HFF-Myc (cell line): ENCODE data around the gene CACNB2.

ENCODE experiments used
- DNase-seq: peaks from one replicate; pipeline ENCODE4 v3.0.0-alpha.2; 2011; ENCODE audit warnings: low read depth; ENCODE audit errors: extremely low read depth
- H3K4me3 ChIP-seq: replicated peaks from 2 replicates; pipeline ENCODE4 v1.5.1; 2011; ENCODE audit warnings: low read depth, mild to moderate bottlenecking, control low read depth, low read length
- CTCF ChIP-seq: IDR thresholded peaks from 2 replicates; pipeline ENCODE4 v1.5.1; 2012; ENCODE audit warnings: mild to moderate bottlenecking, low read depth, low read length, control low read depth; ENCODE audit errors: missing control alignments

Gene CACNB2

GRCh38 chr10:18479502-18479901 lies 339.3 kb downstream of the CACNB2 start:
- no peak for TF ChIP-seq CTCF
- DNase-seq = no peak

GRCh38 chr10:18483516-18484186 lies 343.4 kb downstream of the CACNB2 start:
- no peak overlapping the region for H3K4me3 ChIP-seq
- TF ChIP-seq CTCF = no peak
- no peak for DNase-seq

More at GRCh38 chr10:18479502-18479901, 339.3 kb downstream of the CACNB2 start:
- H3K4me3 ChIP-seq = no peak overlapping the region

- no peak for TF ChIP-seq CTCF
- no peak for DNase-seq
Measured at GRCh38 chr10:18486438-18486837, 346.2 kb downstream of the CACNB2 start.

GRCh38 chr10:18490755-18491154 lies 350.5 kb downstream of the CACNB2 start:
- TF ChIP-seq CTCF = no peak
- DNase-seq = no peak
- H3K4me3 ChIP-seq = no peak overlapping the region

More at GRCh38 chr10:18486438-18486837, 346.2 kb downstream of the CACNB2 start:
- no peak overlapping the region for H3K4me3 ChIP-seq

GRCh38 chr10:18497806-18498369 lies 357.7 kb downstream of the CACNB2 start:
- no peak for TF ChIP-seq CTCF
- no peak for DNase-seq
- H3K4me3 ChIP-seq = no peak overlapping the region

- H3K4me3 ChIP-seq = no peak overlapping the region
- TF ChIP-seq CTCF = no peak
- no peak for DNase-seq
Measured at GRCh38 chr10:18498998-18499397, 358.8 kb downstream of the CACNB2 start.
